Bronchial epithelial cell (primary cell): ENCODE data around the gene RYR2. TPM values are rescaled to one million over a fixed set of nuclear protein-coding genes. Genes with fewer than 3 reads are reported as not detected.
"Not testable (repeated sequence)": the region's sequence is repeated elsewhere in the genome, so short reads cannot be mapped to it uniquely, and the experiment has no call there.

ENCODE experiments used
- DNase-seq: peaks from one replicate; pipeline ENCODE4 v3.0.0-alpha.2; 2010; ENCODE audit warnings: low read depth
- FAIRE-seq: peaks from 2 replicates; lab custom pipeline; 2011; peaks lifted over from hg19 to GRCh38; lab: Jason Lieb, UNC
- H3K27me3 ChIP-seq: 2 replicates; pipeline ENCODE4 v1.5.1; 2011; ENCODE audit warnings: low read length; ENCODE audit not compliant: control insufficient read depth, insufficient read depth
- H3K36me3 ChIP-seq: 2 replicates; pipeline ENCODE4 v1.5.1; 2011; ENCODE audit warnings: low read length; ENCODE audit not compliant: control insufficient read depth, insufficient read depth
- H3K4me3 ChIP-seq: 2 replicates; pipeline ENCODE4 v1.5.1; 2011; ENCODE audit warnings: mild to moderate bottlenecking, low read depth, low read length, control low read depth
- total RNA-seq: library from RNA; depleted of rRNA; stranded (reverse); fragments of >200 nt; gene quantifications from 2 replicates; pipeline ENCODE4 v1.2.1, GENCODE V29; 2014
- TF ChIP-seq, protein P1 (sequence below): IDR thresholded peaks from 2 replicates; pipeline ENCODE4 v1.5.1; 2011; ENCODE audit warnings: mild to moderate bottlenecking, moderate library complexity, low read length, control low read depth, inconsistent platforms; ENCODE audit not compliant: insufficient read depth, severe bottlenecking

RYR2 gene
- total RNA-seq, 1 donor from 2014 or later = not detected

DNA sequence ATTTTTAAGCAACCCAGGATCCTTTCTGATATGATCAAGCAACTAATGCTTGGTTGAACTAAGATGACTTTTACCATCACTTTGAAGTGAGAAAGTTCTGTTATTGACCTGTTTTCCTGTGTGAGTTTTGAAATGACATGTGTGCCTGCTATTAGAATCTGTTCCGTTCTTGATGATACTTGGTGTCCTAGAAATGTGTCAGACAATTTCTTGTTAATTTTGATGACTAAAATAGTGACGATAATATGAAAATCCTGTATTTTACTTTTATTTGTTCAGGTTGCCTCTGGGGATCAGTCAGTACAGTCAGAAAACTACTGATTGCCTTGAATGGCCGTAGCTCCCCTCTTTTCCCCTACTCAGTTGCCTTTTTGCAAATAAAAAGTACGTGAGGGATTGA is 228.0 kb downstream of the RYR2 start:
- TF ChIP-seq, protein P1, sequence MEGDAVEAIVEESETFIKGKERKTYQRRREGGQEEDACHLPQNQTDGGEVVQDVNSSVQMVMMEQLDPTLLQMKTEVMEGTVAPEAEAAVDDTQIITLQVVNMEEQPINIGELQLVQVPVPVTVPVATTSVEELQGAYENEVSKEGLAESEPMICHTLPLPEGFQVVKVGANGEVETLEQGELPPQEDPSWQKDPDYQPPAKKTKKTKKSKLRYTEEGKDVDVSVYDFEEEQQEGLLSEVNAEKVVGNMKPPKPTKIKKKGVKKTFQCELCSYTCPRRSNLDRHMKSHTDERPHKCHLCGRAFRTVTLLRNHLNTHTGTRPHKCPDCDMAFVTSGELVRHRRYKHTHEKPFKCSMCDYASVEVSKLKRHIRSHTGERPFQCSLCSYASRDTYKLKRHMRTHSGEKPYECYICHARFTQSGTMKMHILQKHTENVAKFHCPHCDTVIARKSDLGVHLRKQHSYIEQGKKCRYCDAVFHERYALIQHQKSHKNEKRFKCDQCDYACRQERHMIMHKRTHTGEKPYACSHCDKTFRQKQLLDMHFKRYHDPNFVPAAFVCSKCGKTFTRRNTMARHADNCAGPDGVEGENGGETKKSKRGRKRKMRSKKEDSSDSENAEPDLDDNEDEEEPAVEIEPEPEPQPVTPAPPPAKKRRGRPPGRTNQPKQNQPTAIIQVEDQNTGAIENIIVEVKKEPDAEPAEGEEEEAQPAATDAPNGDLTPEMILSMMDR = no peak
- FAIRE-seq = no peak
- no peak overlapping the region for H3K4me3 ChIP-seq
- DNase-seq = no peak
- no peaks in the 10 kb centered on the region for H3K36me3 ChIP-seq
- no peaks in the 10 kb centered on the region for H3K27me3 ChIP-seq

DNA sequence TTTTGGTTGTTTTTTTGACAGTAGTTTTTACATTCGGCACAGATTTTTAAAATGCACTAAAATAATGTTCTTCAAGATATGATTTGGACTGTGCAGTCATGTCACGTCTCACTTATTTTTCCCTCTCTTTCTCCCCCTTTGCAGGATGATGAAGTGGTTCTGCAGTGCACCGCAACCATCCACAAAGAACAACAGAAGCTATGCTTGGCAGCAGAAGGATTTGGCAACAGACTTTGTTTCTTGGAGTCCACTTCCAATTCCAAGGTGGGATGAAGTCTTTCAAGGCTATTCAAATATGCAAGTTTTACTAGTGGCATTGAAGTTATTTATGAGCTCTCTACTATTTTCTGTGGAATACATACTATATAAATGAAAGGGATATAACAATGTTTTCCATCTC is 228.4 kb downstream of the RYR2 start:
- TF ChIP-seq, protein P1 = no peak
- no peaks in the 10 kb centered on the region for H3K27me3 ChIP-seq
- DNase-seq (no peak), FAIRE-seq (no peak)
- H3K4me3 ChIP-seq = no peak overlapping the region
- no peaks in the 10 kb centered on the region for H3K36me3 ChIP-seq

DNA sequence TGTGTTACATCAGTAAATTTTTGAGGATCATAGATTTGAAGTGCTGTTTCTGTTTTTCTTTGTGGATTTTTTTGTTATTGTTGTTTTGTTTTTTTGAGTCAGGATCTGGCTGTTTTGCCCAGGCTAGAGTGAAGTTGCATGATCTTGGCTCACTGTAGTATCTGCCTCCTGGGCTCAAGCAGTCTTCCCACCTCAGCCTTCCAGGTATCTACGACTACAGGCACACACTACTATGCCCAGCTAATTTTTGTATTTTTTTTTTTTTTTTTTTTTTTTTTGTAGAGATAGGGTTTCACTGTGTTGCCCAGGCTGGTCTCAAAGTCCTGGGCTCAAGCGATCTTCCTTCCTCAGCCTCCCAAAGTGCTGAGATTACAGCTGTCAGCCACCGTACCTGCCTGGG is 236.0 kb downstream of the RYR2 start:
- not testable (repeated sequence) for H3K36me3 ChIP-seq, FAIRE-seq, H3K4me3 ChIP-seq, DNase-seq, H3K27me3 ChIP-seq

DNA sequence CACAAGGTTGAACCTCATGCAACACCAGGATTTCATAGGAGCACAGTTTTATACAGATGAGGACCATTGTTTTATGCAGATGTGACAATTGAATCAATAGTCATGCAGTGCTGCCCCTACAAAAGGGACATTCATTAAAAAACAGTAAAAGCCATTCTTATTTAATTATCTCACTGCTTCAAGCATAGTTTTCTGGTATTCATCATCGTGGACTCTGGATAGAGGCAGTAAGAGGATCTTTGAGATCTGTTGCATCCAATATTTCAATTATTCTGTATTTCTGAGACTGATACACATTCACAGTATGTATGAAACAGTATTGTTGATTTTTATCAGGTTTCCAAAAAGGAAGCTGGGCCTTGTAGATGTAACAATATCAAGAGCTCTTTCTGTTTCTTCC is 237.6 kb downstream of the RYR2 start:
- FAIRE-seq = no peak
- Histone ChIP-seq H3K36me3 (no peaks in the 10 kb centered on the region), H3K4me3 (no peak overlapping the region), H3K27me3 (no peaks in the 10 kb centered on the region)
- TF ChIP-seq, protein P1 = no peak
- DNase-seq = no peak

DNA sequence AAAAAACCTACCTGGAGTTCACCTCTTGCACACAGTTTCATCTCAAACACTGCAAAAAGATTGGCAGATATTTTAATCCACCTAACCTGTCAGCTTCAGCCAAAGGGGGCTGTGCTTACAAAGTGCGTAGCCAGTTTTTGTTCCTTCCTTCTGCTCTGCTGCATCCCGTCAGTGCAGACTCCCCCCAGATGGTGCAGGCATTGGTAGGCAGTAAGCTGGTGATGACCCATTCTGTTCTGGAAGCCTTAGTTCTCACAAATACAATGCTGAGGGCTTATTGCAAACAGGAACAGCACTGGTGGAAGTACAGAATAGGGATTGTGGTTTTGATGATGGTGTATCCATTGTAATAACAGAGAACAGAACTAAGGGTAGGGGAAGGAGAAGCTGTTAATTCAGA is 239.5 kb downstream of the RYR2 start:
- DNase-seq = no peak
- no peak overlapping the region for H3K4me3 ChIP-seq
- no peaks in the 10 kb centered on the region for H3K36me3 ChIP-seq
- FAIRE-seq = no peak
- TF ChIP-seq, protein P1 = no peak
- no peaks in the 10 kb centered on the region for H3K27me3 ChIP-seq

DNA sequence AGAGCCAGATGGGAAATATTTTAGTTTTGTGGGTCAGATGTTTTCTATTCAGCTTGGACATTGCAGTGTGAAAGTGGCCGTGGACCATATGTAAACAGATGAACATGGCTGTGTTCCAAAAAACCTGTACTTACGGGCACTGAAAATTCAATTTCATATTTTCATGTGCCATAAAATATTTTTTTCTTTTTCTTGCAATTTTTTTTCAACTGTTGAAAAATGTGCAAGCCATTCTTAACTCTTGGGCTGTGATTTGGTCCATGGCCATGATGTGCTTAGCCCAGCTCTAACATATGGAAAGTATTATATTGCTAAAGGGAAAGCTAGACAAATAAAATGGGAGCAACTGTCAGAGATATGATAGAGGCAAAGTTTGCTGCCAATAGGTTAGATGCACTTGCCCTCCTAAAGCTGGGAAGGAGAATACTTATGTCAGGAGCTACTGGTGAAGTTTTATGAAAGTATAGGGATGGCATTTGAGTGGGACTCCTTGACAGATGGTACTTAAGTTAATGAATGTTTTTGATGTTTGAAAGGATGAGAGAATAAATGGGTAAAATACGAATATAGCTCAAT is 240.3 kb downstream of the RYR2 start:
- FAIRE-seq (no peak), DNase-seq (no peak)
- TF ChIP-seq, protein P1 = no peak
- no peak overlapping the region for H3K4me3 ChIP-seq
- no peaks in the 10 kb centered on the region for H3K27me3 ChIP-seq
- no peaks in the 10 kb centered on the region for H3K36me3 ChIP-seq
